ENCODE results near the gene TEAD3. TPM values are rescaled to one million over a fixed set of nuclear protein-coding genes. Genes with fewer than 3 reads are reported as not detected.

The TEAD3 gene
- total RNA-seq, 1 donor = 11.2 TPM

DNA sequence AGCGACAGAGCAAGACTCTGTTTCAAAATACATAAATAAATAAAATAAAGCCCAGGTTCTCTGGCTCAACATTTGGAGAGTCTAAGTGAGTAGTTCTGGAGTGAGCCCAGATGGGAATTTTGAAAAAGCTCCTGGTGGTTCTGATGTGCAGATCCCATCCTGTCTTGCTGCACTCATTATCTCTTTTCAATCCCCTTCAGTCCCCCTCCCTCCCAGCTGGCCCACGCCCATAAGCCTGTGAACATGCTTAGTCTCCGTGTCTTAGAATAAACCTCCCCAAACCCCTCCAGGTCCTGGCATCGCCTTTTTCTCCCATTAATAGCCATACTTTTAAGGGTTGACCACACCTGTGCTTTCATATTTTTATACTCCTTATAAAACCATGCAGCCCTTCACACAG, 35.2 kb upstream of the TEAD3 start:
- Histone ChIP-seq H3K36me3 (ENCODE audit: insufficient read depth, low read length) (no peaks in the 10 kb centered on the region), H3K27me3 (ENCODE audit: insufficient read depth, low read length) (peaks cover 8% of the 10 kb centered on the region), H4K20me1 (ENCODE audit: insufficient read depth, low read length) (no peaks in the 10 kb centered on the region), H3K4me1 (ENCODE audit: insufficient read depth, low read length) (no peaks in the 10 kb centered on the region), H3K27ac (ENCODE audit: low read depth, low read length) (no peak overlapping the region), H3K79me2 (ENCODE audit: insufficient read depth, low read length) (no peaks in the 10 kb centered on the region), H3K9me3 (ENCODE audit: low read depth, low read length) (no peaks in the 10 kb centered on the region), H2AFZ (ENCODE audit: low read length) (no peak overlapping the region), H3K4me3 (ENCODE audit: insufficient read depth, low read length) (no peak overlapping the region), H3K4me2 (ENCODE audit: insufficient read depth, low read length) (no peak overlapping the region)
- DNase-seq (ENCODE audit: insufficient read length, low spot score, missing footprints) = no peak
- TF ChIP-seq, protein P1, sequence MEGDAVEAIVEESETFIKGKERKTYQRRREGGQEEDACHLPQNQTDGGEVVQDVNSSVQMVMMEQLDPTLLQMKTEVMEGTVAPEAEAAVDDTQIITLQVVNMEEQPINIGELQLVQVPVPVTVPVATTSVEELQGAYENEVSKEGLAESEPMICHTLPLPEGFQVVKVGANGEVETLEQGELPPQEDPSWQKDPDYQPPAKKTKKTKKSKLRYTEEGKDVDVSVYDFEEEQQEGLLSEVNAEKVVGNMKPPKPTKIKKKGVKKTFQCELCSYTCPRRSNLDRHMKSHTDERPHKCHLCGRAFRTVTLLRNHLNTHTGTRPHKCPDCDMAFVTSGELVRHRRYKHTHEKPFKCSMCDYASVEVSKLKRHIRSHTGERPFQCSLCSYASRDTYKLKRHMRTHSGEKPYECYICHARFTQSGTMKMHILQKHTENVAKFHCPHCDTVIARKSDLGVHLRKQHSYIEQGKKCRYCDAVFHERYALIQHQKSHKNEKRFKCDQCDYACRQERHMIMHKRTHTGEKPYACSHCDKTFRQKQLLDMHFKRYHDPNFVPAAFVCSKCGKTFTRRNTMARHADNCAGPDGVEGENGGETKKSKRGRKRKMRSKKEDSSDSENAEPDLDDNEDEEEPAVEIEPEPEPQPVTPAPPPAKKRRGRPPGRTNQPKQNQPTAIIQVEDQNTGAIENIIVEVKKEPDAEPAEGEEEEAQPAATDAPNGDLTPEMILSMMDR (IDR thresholded peaks at IDR 0.05; ENCODE audit: extremely low read depth, low read depth, low read length) = no peak

DNA sequence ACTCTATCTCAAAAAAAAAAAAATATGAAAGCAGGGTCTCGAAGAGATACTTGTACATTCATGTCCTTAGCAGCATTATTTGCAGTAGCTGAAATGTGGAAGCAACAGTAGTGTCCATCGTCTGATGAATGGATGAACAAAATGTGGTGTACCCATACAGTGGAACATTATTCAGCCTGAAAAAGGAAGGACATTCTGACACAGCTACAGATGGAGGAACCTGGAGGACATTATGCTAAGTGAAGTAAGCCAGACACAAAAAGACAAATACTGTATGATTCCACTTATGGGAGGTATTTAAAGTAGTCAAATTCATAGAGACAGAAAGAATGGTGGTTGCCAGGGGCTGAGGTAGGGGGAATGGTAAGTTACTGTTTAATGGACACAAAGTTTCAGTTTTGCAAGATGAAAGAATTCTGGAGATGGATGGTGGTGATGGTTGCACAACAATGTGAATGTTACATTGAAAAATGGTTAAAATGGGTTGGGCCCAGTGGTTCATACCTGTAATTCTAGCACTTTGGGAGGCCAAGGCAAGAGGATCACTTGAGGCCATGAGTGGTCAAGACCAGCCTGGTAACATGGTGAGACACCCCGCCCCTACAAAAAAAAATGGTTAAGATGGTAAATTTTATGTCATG, 27.6 kb upstream of the TEAD3 start:
- Histone ChIP-seq H3K27me3 (ENCODE audit: insufficient read depth, low read length) (peaks cover 9% of the 10 kb centered on the region), H3K79me2 (ENCODE audit: insufficient read depth, low read length) (no peaks in the 10 kb centered on the region), H3K4me1 (ENCODE audit: insufficient read depth, low read length) (no peaks in the 10 kb centered on the region), H3K4me3 (ENCODE audit: insufficient read depth, low read length) (no peak overlapping the region), H3K36me3 (ENCODE audit: insufficient read depth, low read length) (no peaks in the 10 kb centered on the region), H3K27ac (ENCODE audit: low read depth, low read length) (no peak overlapping the region), H3K4me2 (ENCODE audit: insufficient read depth, low read length) (no peak overlapping the region), H2AFZ (ENCODE audit: low read length) (no peak overlapping the region), H4K20me1 (ENCODE audit: insufficient read depth, low read length) (no peaks in the 10 kb centered on the region), H3K9me3 (ENCODE audit: low read depth, low read length) (no peaks in the 10 kb centered on the region)
- DNase-seq (ENCODE audit: insufficient read length, low spot score, missing footprints) = no peak
- TF ChIP-seq, protein P1 (IDR thresholded peaks at IDR 0.05; ENCODE audit: extremely low read depth, low read depth, low read length) = no peak

DNA sequence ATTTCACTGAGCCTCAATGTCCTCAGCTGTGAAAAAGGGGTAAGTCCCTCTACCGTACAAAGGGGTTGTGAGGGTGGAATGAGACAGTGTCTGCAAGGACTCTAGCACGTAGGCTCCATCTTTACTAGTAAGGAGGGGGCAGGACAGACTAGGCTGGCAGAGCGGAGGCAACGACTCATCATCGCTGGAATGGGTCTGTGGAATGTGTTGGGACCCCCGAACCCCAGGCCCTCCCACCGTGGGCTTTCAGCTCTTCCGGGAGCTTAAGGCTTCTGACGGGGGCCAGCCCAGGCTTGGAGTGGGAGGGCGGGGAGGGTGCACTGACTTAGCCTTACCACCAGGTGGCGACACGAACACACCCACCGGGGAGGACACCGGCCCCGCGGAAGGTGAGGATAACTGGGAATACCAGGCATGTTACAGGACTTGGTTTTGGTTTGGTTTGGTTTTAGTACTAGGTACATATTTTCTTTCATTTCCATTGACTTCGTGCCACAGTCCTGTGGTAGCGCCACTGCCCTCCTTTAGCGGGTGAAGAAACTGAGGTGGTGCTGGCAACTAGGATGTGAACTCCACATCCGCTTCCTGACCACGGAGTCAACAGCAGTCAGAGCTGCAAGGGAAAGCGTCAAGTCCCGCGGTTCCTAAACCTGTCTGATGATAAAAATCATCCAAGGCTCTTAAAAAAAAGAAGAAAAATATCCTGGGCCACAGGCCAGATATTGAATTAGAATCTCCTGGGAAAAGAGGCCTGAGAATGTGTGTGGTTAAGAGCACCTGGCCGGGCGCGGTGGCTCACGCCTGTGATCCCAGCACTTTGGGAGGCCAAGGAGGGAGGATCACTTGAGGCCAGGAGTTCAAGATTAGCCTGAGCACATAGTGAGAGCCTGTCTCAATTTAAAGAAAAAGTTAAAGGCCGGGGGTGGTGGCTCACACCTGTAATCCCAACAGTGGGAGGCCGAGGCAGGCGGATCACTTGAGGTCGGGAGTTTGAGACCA, 26.1 kb upstream of the TEAD3 start:
- H3K27ac ChIP-seq (ENCODE audit: low read depth, low read length) = no peak overlapping the region
- H4K20me1 ChIP-seq (ENCODE audit: insufficient read depth, low read length) = no peaks in the 10 kb centered on the region
- H3K9me3 ChIP-seq (ENCODE audit: low read depth, low read length) = no peaks in the 10 kb centered on the region
- DNase-seq (ENCODE audit: insufficient read length, low spot score, missing footprints) = peak; percentile 93
- no peaks in the 10 kb centered on the region for H3K4me1 ChIP-seq (ENCODE audit: insufficient read depth, low read length)
- H3K36me3 ChIP-seq (ENCODE audit: insufficient read depth, low read length) = no peaks in the 10 kb centered on the region
- no peaks in the 10 kb centered on the region for H3K79me2 ChIP-seq (ENCODE audit: insufficient read depth, low read length)
- peak overlapping the region; percentile 82 for H3K4me2 ChIP-seq (ENCODE audit: insufficient read depth, low read length)
- TF ChIP-seq, protein P1 (IDR thresholded peaks at IDR 0.05; ENCODE audit: extremely low read depth, low read depth, low read length) = peak; percentile 91
- peak overlapping the region; percentile 80 for H2AFZ ChIP-seq (ENCODE audit: low read length)
- H3K27me3 ChIP-seq (ENCODE audit: insufficient read depth, low read length) = peaks cover 9% of the 10 kb centered on the region
- H3K4me3 ChIP-seq (ENCODE audit: insufficient read depth, low read length) = peak overlapping the region; percentile 66

DNA sequence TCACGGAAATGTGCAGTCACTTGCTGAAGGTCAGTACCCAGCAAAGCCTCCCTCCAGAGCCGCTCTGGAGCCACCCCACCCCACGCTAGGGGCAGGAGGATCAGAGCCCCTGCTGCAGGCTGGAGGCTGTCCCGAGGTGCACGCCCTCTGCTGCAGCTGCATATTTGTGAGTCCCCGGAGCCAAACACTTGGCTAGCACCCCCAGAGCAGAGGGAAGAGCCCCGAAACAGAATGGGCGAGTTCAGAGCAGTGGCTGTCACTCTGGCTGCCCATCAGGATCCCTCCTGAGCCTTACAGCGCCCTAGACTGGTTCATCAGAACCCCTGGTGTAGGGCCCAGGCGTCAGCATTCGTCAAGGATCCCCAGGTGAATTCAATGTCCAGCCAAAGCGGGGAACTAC, 25.3 kb upstream of the TEAD3 start:
- Histone ChIP-seq H3K4me2 (ENCODE audit: insufficient read depth, low read length) (no peak overlapping the region), H3K79me2 (ENCODE audit: insufficient read depth, low read length) (no peaks in the 10 kb centered on the region), H3K4me1 (ENCODE audit: insufficient read depth, low read length) (no peaks in the 10 kb centered on the region), H4K20me1 (ENCODE audit: insufficient read depth, low read length) (no peaks in the 10 kb centered on the region), H3K27ac (ENCODE audit: low read depth, low read length) (no peak overlapping the region), H3K4me3 (ENCODE audit: insufficient read depth, low read length) (no peak overlapping the region), H3K9me3 (ENCODE audit: low read depth, low read length) (no peaks in the 10 kb centered on the region), H3K36me3 (ENCODE audit: insufficient read depth, low read length) (no peaks in the 10 kb centered on the region), H3K27me3 (ENCODE audit: insufficient read depth, low read length) (peaks cover 9% of the 10 kb centered on the region), H2AFZ (ENCODE audit: low read length) (no peak overlapping the region)
- TF ChIP-seq, protein P1 (IDR thresholded peaks at IDR 0.05; ENCODE audit: extremely low read depth, low read depth, low read length) = no peak
- no peak for DNase-seq (ENCODE audit: insufficient read length, low spot score, missing footprints)

All from osteoblast (primary cell).